ENCODE data around the gene VPS72.
"Not testable (repeated sequence)": the region's sequence is repeated elsewhere in the genome, so short reads cannot be mapped to it uniquely, and the experiment has no call there.

VPS72 gene

GRCh38 chr1:151189637-151190445 is at the start of gene VPS72:
TSS of gene VPS72 (minus strand) at chr1:151190197. CDS start at chr1:151190121, 76 bp downstream.
- in situ Hi-C loops (cut with MboI; ENCODE audit: low sequenced_read_pairs) = no loop called here

- in situ Hi-C loops (cut with MboI; ENCODE audit: low sequenced_read_pairs) = no loop called here
Measured at GRCh38 chr1:151238467-151238739, 48.4 kb upstream of the VPS72 start.

- in situ Hi-C loops (cut with MboI; ENCODE audit: low sequenced_read_pairs) = no loop called here
Measured at GRCh38 chr1:151237678-151238466, 47.9 kb upstream of the VPS72 start.

GRCh38 chr1:151235235-151235634 is 45.2 kb upstream of the VPS72 start:
- in situ Hi-C loops (cut with MboI; ENCODE audit: low sequenced_read_pairs) = no loop called here

GRCh38 chr1:151222130-151222529 is 32.1 kb upstream of the VPS72 start:
- in situ Hi-C loops (cut with MboI; ENCODE audit: low sequenced_read_pairs) = no loop called here

- in situ Hi-C loops (cut with MboI; ENCODE audit: low sequenced_read_pairs) = no loop called here
Measured at GRCh38 chr1:151221616-151222015, 31.6 kb upstream of the VPS72 start.

- in situ Hi-C loops (cut with MboI; ENCODE audit: low sequenced_read_pairs) = no loop called here
Measured at GRCh38 chr1:151213560-151213959, 23.6 kb upstream of the VPS72 start.

GRCh38 chr1:151211972-151212705 is 22.1 kb upstream of the VPS72 start:
- in situ Hi-C loops (cut with MboI; ENCODE audit: low sequenced_read_pairs) = no loop called here

- in situ Hi-C loops (cut with MboI; ENCODE audit: low sequenced_read_pairs) = no loop called here
Measured at GRCh38 chr1:151210830-151211229, 20.8 kb upstream of the VPS72 start.

GRCh38 chr1:151205381-151205965 is 15.5 kb upstream of the VPS72 start:
- in situ Hi-C loops (cut with MboI; ENCODE audit: low sequenced_read_pairs) = not testable (repeated sequence)

- in situ Hi-C loops (cut with MboI; ENCODE audit: low sequenced_read_pairs) = no loop called here
Measured at GRCh38 chr1:151199873-151200581, 10.0 kb upstream of the VPS72 start.

GRCh38 chr1:151198254-151199127 is 8.5 kb upstream of the VPS72 start, which contains the start of gene PIP5K1A:
TSS of gene PIP5K1A (plus strand) at chr1:151198552. CDS start at chr1:151198997, 445 bp downstream.
- in situ Hi-C loops (cut with MboI; ENCODE audit: low sequenced_read_pairs) = no loop called here

GRCh38 chr1:151197863-151198253 is 7.9 kb upstream of the VPS72 start:
- in situ Hi-C loops (cut with MboI; ENCODE audit: low sequenced_read_pairs) = no loop called here

- in situ Hi-C loops (cut with MboI; ENCODE audit: low sequenced_read_pairs) = no loop called here
Measured at GRCh38 chr1:151196292-151196800, 6.3 kb upstream of the VPS72 start.

- in situ Hi-C loops (cut with MboI; ENCODE audit: low sequenced_read_pairs) = not testable (repeated sequence)
Measured at GRCh38 chr1:151194894-151195594, 5.0 kb upstream of the VPS72 start.

GRCh38 chr1:151193856-151194255 is 3.9 kb upstream of the VPS72 start:
- in situ Hi-C loops (cut with MboI; ENCODE audit: low sequenced_read_pairs) = no loop called here

GRCh38 chr1:151193304-151193703 is 3.3 kb upstream of the VPS72 start:
- in situ Hi-C loops (cut with MboI; ENCODE audit: low sequenced_read_pairs) = no loop called here

- in situ Hi-C loops (cut with MboI; ENCODE audit: low sequenced_read_pairs) = no loop called here
Measured at GRCh38 chr1:151192047-151192446, 2.0 kb upstream of the VPS72 start.

GRCh38 chr1:151188667-151189066 is 1.3 kb downstream of the VPS72 start:
- in situ Hi-C loops (cut with MboI; ENCODE audit: low sequenced_read_pairs) = not testable (repeated sequence)
